Activated naive CD4-positive, alpha-beta T cell treated with anti-CD3 and anti-CD28 coated beads for 36 hours (primary cell): ENCODE results near the gene FSTL4. TPM values are rescaled to one million over a fixed set of nuclear protein-coding genes. Genes with fewer than 3 reads are reported as not detected.

Experiments used
- CTCF ChIA-PET: fragments of 350-600 bp; sonication (Branson Sonifier 250); formaldehyde crosslinking; loops from one replicate; lab custom pipeline; 2021; ENCODE audit warnings: antibody characterized with exemption; lab: Charles Lee
- DNase-seq: peaks from one replicate; pipeline ENCODE4 v3.0.0-alpha.2; 2020
- H3K27ac Mint-ChIP-seq: one replicate; pipeline ENCODE4 v1.8.0; 2021; ENCODE audit warnings: mild to moderate bottlenecking, mixed read lengths
- H3K27me3 Mint-ChIP-seq: one replicate; pipeline ENCODE4 v1.8.0; 2021; ENCODE audit warnings: low read depth, mixed read lengths
- H3K36me3 Mint-ChIP-seq: one replicate; pipeline ENCODE4 v1.8.0; 2021; ENCODE audit warnings: low read depth, mixed read lengths
- H3K4me1 Mint-ChIP-seq: one replicate; pipeline ENCODE4 v1.8.0; 2021; ENCODE audit warnings: low read depth, mixed read lengths
- H3K4me3 Mint-ChIP-seq: one replicate; pipeline ENCODE4 v1.8.0; 2021; ENCODE audit warnings: mild to moderate bottlenecking, moderate library complexity, mixed read lengths
- H3K9me3 Mint-ChIP-seq: one replicate; pipeline ENCODE4 v1.8.0; 2021; ENCODE audit warnings: mixed read lengths
- intact Hi-C: fragments of 100-400 bp; cut with micrococcal nuclease; formaldehyde crosslinking; loops from one replicate; pipeline ENCODE4 v1.15.1; 2023
- total RNA-seq, 2 experiments: library from RNA; stranded (reverse); gene quantifications; one replicate each; pipeline ENCODE4 v1.2.3, GENCODE V29; 2021

FSTL4 gene
- total RNA-seq, 2 experiments from 2014 or later = 0.29 to 0.30 TPM

- peaks cover 7% of the 10 kb centered on the region for H3K4me1 Mint-ChIP-seq
- no peak overlapping the region for H3K4me3 Mint-ChIP-seq
- H3K36me3 Mint-ChIP-seq = no peaks in the 10 kb centered on the region
- no peaks in the 10 kb centered on the region for H3K9me3 Mint-ChIP-seq
- no peak overlapping the region for H3K27ac Mint-ChIP-seq
- no peaks in the 10 kb centered on the region for H3K27me3 Mint-ChIP-seq
- intact Hi-C loops = no loop called here
- CTCF ChIA-PET = interaction anchor here (2.3 kb wide), 1 partner anchor 16 kb away, joined by 9 read pairs; no protein-coding TSS in a partner anchor
- no peak for DNase-seq
These were observed 309.0 kb downstream of the FSTL4 start for GRCh38 chr5:133303298-133303697.

- no peak overlapping the region for H3K4me3 Mint-ChIP-seq
- intact Hi-C loops = no loop called here
- no peaks in the 10 kb centered on the region for H3K36me3 Mint-ChIP-seq
- no peak overlapping the region for H3K27ac Mint-ChIP-seq
- no peaks in the 10 kb centered on the region for H3K27me3 Mint-ChIP-seq
- H3K4me1 Mint-ChIP-seq = peaks cover 10% of the 10 kb centered on the region
- CTCF ChIA-PET = no interaction called here
- H3K9me3 Mint-ChIP-seq = no peaks in the 10 kb centered on the region
- no peak for DNase-seq
These were observed 312.6 kb downstream of the FSTL4 start for GRCh38 chr5:133299728-133300127.

- H3K4me1 Mint-ChIP-seq = peaks cover 10% of the 10 kb centered on the region
- CTCF ChIA-PET = no interaction called here
- no peak overlapping the region for H3K27ac Mint-ChIP-seq
- no peak overlapping the region for H3K4me3 Mint-ChIP-seq
- no peaks in the 10 kb centered on the region for H3K9me3 Mint-ChIP-seq
- intact Hi-C loops = no loop called here
- no peaks in the 10 kb centered on the region for H3K36me3 Mint-ChIP-seq
- DNase-seq = no peak
- H3K27me3 Mint-ChIP-seq = no peaks in the 10 kb centered on the region
These were observed 313.3 kb downstream of the FSTL4 start for GRCh38 chr5:133299021-133299420.

GRCh38 chr5:133298447-133298846, 313.9 kb downstream of the FSTL4 start:
- Mint-ChIP-seq H3K36me3 (no peaks in the 10 kb centered on the region), H3K9me3 (no peaks in the 10 kb centered on the region), H3K27ac (no peak overlapping the region), H3K27me3 (no peaks in the 10 kb centered on the region), H3K4me1 (peaks cover 10% of the 10 kb centered on the region), H3K4me3 (no peak overlapping the region)
- DNase-seq = peak; percentile 71
- CTCF ChIA-PET = interaction anchor here (1.1 to 1.4 kb wide), 2 partner anchors 24 to 187 kb away, joined by 3 to 6 read pairs; no protein-coding TSS in a partner anchor
- intact Hi-C loops = no loop called here

GRCh38 chr5:133297293-133297692, 315.0 kb downstream of the FSTL4 start:
- H3K9me3 Mint-ChIP-seq = no peaks in the 10 kb centered on the region
- CTCF ChIA-PET = interaction anchor here (1.0 to 1.4 kb wide), 2 partner anchors 20 to 186 kb away, joined by 3 to 6 read pairs; no protein-coding TSS in a partner anchor
- DNase-seq = no peak
- H3K4me1 Mint-ChIP-seq = peaks cover 10% of the 10 kb centered on the region
- intact Hi-C loops = no loop called here
- no peak overlapping the region for H3K4me3 Mint-ChIP-seq
- no peak overlapping the region for H3K27ac Mint-ChIP-seq
- H3K36me3 Mint-ChIP-seq = no peaks in the 10 kb centered on the region
- no peaks in the 10 kb centered on the region for H3K27me3 Mint-ChIP-seq

- Mint-ChIP-seq H3K9me3 (no peaks in the 10 kb centered on the region), H3K4me1 (peaks cover 10% of the 10 kb centered on the region), H3K27me3 (no peaks in the 10 kb centered on the region), H3K27ac (no peak overlapping the region), H3K4me3 (no peak overlapping the region), H3K36me3 (no peaks in the 10 kb centered on the region)
- intact Hi-C loops = no loop called here
- CTCF ChIA-PET = no interaction called here
- DNase-seq = no peak
These were observed 315.7 kb downstream of the FSTL4 start for GRCh38 chr5:133296624-133297023.

- Mint-ChIP-seq H3K27me3 (no peaks in the 10 kb centered on the region), H3K9me3 (no peaks in the 10 kb centered on the region), H3K36me3 (no peaks in the 10 kb centered on the region), H3K27ac (no peak overlapping the region), H3K4me3 (no peak overlapping the region), H3K4me1 (peaks cover 10% of the 10 kb centered on the region)
- CTCF ChIA-PET = no interaction called here
- DNase-seq = no peak
- intact Hi-C loops = no loop called here
These were observed 316.8 kb downstream of the FSTL4 start for GRCh38 chr5:133295520-133295919.

GRCh38 chr5:133294380-133294779, 318.0 kb downstream of the FSTL4 start:
- Mint-ChIP-seq H3K9me3 (no peaks in the 10 kb centered on the region), H3K4me1 (peaks cover 10% of the 10 kb centered on the region), H3K36me3 (no peaks in the 10 kb centered on the region), H3K27ac (no peak overlapping the region), H3K4me3 (no peak overlapping the region), H3K27me3 (no peaks in the 10 kb centered on the region)
- intact Hi-C loops = no loop called here
- CTCF ChIA-PET = no interaction called here
- DNase-seq = no peak

GRCh38 chr5:133293960-133294359, 318.4 kb downstream of the FSTL4 start:
- no peaks in the 10 kb centered on the region for H3K9me3 Mint-ChIP-seq
- intact Hi-C loops = no loop called here
- CTCF ChIA-PET = no interaction called here

GRCh38 chr5:133292300-133292699, 320.0 kb downstream of the FSTL4 start:
- DNase-seq = no peak
- Mint-ChIP-seq H3K4me3 (no peak overlapping the region), H3K4me1 (no peaks in the 10 kb centered on the region), H3K27ac (no peak overlapping the region), H3K36me3 (no peaks in the 10 kb centered on the region), H3K9me3 (no peaks in the 10 kb centered on the region), H3K27me3 (no peaks in the 10 kb centered on the region)
- intact Hi-C loops = no loop called here
- CTCF ChIA-PET = no interaction called here

More at GRCh38 chr5:133293960-133294359, 318.4 kb downstream of the FSTL4 start:
- H3K36me3 Mint-ChIP-seq = no peaks in the 10 kb centered on the region
- DNase-seq = no peak
- H3K27me3 Mint-ChIP-seq = no peaks in the 10 kb centered on the region
- no peak overlapping the region for H3K4me3 Mint-ChIP-seq
- no peak overlapping the region for H3K27ac Mint-ChIP-seq
- peaks cover 9% of the 10 kb centered on the region for H3K4me1 Mint-ChIP-seq

GRCh38 chr5:133291524-133291923, 320.8 kb downstream of the FSTL4 start:
- Mint-ChIP-seq H3K4me1 (no peaks in the 10 kb centered on the region), H3K36me3 (no peaks in the 10 kb centered on the region), H3K4me3 (no peak overlapping the region), H3K9me3 (no peaks in the 10 kb centered on the region), H3K27me3 (no peaks in the 10 kb centered on the region), H3K27ac (no peak overlapping the region)
- intact Hi-C loops = no loop called here
- CTCF ChIA-PET = no interaction called here
- DNase-seq = no peak

- Mint-ChIP-seq H3K27ac (no peak overlapping the region), H3K4me1 (no peaks in the 10 kb centered on the region), H3K36me3 (no peaks in the 10 kb centered on the region), H3K4me3 (no peak overlapping the region), H3K9me3 (no peaks in the 10 kb centered on the region), H3K27me3 (no peaks in the 10 kb centered on the region)
- CTCF ChIA-PET = no interaction called here
- no peak for DNase-seq
- intact Hi-C loops = no loop called here
These were observed 321.6 kb downstream of the FSTL4 start for GRCh38 chr5:133290669-133291240.

- CTCF ChIA-PET = no interaction called here
- Mint-ChIP-seq H3K4me3 (no peak overlapping the region), H3K9me3 (no peaks in the 10 kb centered on the region), H3K36me3 (no peaks in the 10 kb centered on the region), H3K4me1 (no peaks in the 10 kb centered on the region), H3K27ac (no peak overlapping the region), H3K27me3 (no peaks in the 10 kb centered on the region)
- no peak for DNase-seq
- intact Hi-C loops = no loop called here
These were observed 322.5 kb downstream of the FSTL4 start for GRCh38 chr5:133289686-133290367.
